Measurements from ENCODE around the gene COL4A2. TPM values are rescaled to one million over a fixed set of nuclear protein-coding genes. Genes with fewer than 3 reads are reported as not detected.
"Not testable (repeated sequence)": the region's sequence is repeated elsewhere in the genome, so short reads cannot be mapped to it uniquely, and the experiment has no call there.

The COL4A2 gene
- total RNA-seq, 3 donors from 2014 or later (not counting 1 experiment from before 2014, with no cell fraction given): not detected

- H3K36me3 ChIP-seq (ENCODE audit: control insufficient read depth, insufficient read depth, low read length): no peaks in the 10 kb centered on the region
- H3K27ac ChIP-seq (ENCODE audit: low read length): no peak overlapping the region
- H3K9me3 Mint-ChIP-seq: no peaks in the 10 kb centered on the region
- no peaks in the 10 kb centered on the region for H3K4me1 Mint-ChIP-seq
- no peak overlapping the region for H3K4me3 Mint-ChIP-seq
- H3K27ac Mint-ChIP-seq: no peak overlapping the region
- no peak for ATAC-seq
- no peaks in the 10 kb centered on the region for H3K9me3 ChIP-seq (ENCODE audit: control insufficient read depth, insufficient read depth, low read length)
- DNase-seq: no peak
- H3K36me3 Mint-ChIP-seq: no peaks in the 10 kb centered on the region
- H3K27me3 ChIP-seq (ENCODE audit: control insufficient read depth, insufficient read depth, low read length): no peaks in the 10 kb centered on the region
- TF ChIP-seq CTCF (IDR thresholded peaks at IDR 0.05): no peak
- intact Hi-C loops (cut with micrococcal nuclease): no loop called here
- H3K4me1 ChIP-seq (ENCODE audit: control insufficient read depth, insufficient read depth, low read length): no peaks in the 10 kb centered on the region
- no peak overlapping the region for H3K4me3 ChIP-seq (ENCODE audit: low read length)
- 92% methylated on average over 15 of the region's 15 CpGs for WGBS (ENCODE audit: insufficient coverage)
- H3K27me3 Mint-ChIP-seq (ENCODE audit: low read depth in 2 of 2): peaks cover 0 to 5% of the 10 kb centered on the region in 2 donors
Measured at GRCh38 chr13:110486061-110486715, 179.1 kb downstream of the COL4A2 start.

DNA sequence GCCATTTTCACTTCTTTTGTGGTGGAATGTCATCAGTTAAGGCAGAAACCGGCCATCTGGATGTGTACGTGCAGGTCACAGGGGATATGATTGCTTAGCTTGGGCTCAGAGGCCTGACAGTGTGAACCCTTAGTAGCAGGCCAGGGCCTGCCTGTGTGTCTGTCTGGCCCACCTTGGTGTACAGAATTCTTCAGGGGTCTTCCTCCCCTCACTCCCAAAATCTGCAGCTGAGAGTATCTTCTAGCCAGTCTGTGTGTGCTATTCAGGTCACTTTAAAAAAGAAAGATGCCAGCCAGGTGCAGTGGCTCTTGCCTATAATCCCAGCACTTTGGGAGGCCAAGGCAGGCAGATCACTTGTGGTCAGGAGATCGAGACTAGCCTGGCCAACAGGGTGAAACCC, 179.8 kb downstream of the COL4A2 start:
- H3K36me3 ChIP-seq (ENCODE audit: control insufficient read depth, insufficient read depth, low read length); H3K27me3 ChIP-seq (ENCODE audit: control insufficient read depth, insufficient read depth, low read length); H3K4me3 ChIP-seq (ENCODE audit: low read length); H3K4me1 Mint-ChIP-seq; H3K9me3 ChIP-seq (ENCODE audit: control insufficient read depth, insufficient read depth, low read length); H3K27ac Mint-ChIP-seq; H3K36me3 Mint-ChIP-seq; H3K27ac ChIP-seq (ENCODE audit: low read length); DNase-seq; intact Hi-C loops (cut with micrococcal nuclease); ATAC-seq; H3K27me3 Mint-ChIP-seq (ENCODE audit: low read depth in 2 of 2); H3K9me3 Mint-ChIP-seq; H3K4me1 ChIP-seq (ENCODE audit: control insufficient read depth, insufficient read depth, low read length); H3K4me3 Mint-ChIP-seq: not testable (repeated sequence)
- WGBS (ENCODE audit: insufficient coverage): 86% methylated on average over 3 of the region's 3 CpGs

GRCh38 chr13:110490009-110490770, 183.1 kb downstream of the COL4A2 start:
- H3K9me3 Mint-ChIP-seq: no peaks in the 10 kb centered on the region
- no peaks in the 10 kb centered on the region for H3K9me3 ChIP-seq (ENCODE audit: control insufficient read depth, insufficient read depth, low read length)

More at GRCh38 chr13:110490009-110490770, 183.1 kb downstream of the COL4A2 start:
- intact Hi-C loops (cut with micrococcal nuclease): no loop called here
- H3K36me3 Mint-ChIP-seq: no peaks in the 10 kb centered on the region
- no peaks in the 10 kb centered on the region for H3K27me3 Mint-ChIP-seq (ENCODE audit: low read depth in 2 of 2)
- DNase-seq (no peak), ATAC-seq (no peak)
- no peak for TF ChIP-seq CTCF (IDR thresholded peaks at IDR 0.05)
- no peak overlapping the region for H3K4me3 Mint-ChIP-seq
- H3K4me1 Mint-ChIP-seq: no peaks in the 10 kb centered on the region
- H3K4me1 ChIP-seq (ENCODE audit: control insufficient read depth, insufficient read depth, low read length): no peaks in the 10 kb centered on the region
- no peaks in the 10 kb centered on the region for H3K36me3 ChIP-seq (ENCODE audit: control insufficient read depth, insufficient read depth, low read length)
- WGBS (ENCODE audit: insufficient coverage): 92% methylated on average over 24 of the region's 24 CpGs
- H3K4me3 ChIP-seq (ENCODE audit: low read length): no peak overlapping the region
- no peak overlapping the region for H3K27ac Mint-ChIP-seq
- H3K27ac ChIP-seq (ENCODE audit: low read length): no peak overlapping the region
- no peaks in the 10 kb centered on the region for H3K27me3 ChIP-seq (ENCODE audit: control insufficient read depth, insufficient read depth, low read length)

Data from natural killer cell (primary cell).